ENCODE results near the gene CYB5B.
"Not testable (repeated sequence)": the region's sequence is repeated elsewhere in the genome, so short reads cannot be mapped to it uniquely, and the experiment has no call there.

- not testable (repeated sequence) for TF ChIP-seq POLR2A (IDR thresholded peaks at IDR 0.05; ENCODE audit: low read length); GATA1 (IDR thresholded peaks at IDR 0.05; ENCODE audit: low read depth, low read length)
These were observed 16.6 kb downstream of the CYB5B start for GRCh38 chr16:69441030-69441429.
